Measurements from ENCODE around the gene ATP1A3.
A peak's percentile ranks its signal among the peaks of the same experiment; 100 is the strongest.
"Not testable (repeated sequence)": the region's sequence is repeated elsewhere in the genome, so short reads cannot be mapped to it uniquely, and the experiment has no call there.

ATP1A3 gene

GRCh38 chr19:41993612-41994483 lies at the start of gene ATP1A3:
ATP1A3 (minus strand) TSS chr19:41994230; CDS start chr19:41994076, 154 bp downstream.
- peak; percentile 24 to 38 (median 27) for DNase-seq (ENCODE audit: low read depth in 2 of 3, low spot score in 2 of 3)

GRCh38 chr19:42042455-42043170 lies 48.6 kb upstream of the ATP1A3 start:
- DNase-seq (ENCODE audit: low read depth in 2 of 3, low spot score in 2 of 3), result no peak

- DNase-seq (ENCODE audit: low read depth in 2 of 3, low spot score in 2 of 3), result not testable (repeated sequence)
Observed at GRCh38 chr19:42040491-42040890, 46.5 kb upstream of the ATP1A3 start.

- DNase-seq (ENCODE audit: low read depth in 2 of 3, low spot score in 2 of 3), result no peak
Observed at GRCh38 chr19:42040031-42040430, 46.0 kb upstream of the ATP1A3 start.

GRCh38 chr19:42038666-42039065 lies 44.6 kb upstream of the ATP1A3 start:
- no peak for DNase-seq (ENCODE audit: low read depth in 2 of 3, low spot score in 2 of 3)

- DNase-seq (ENCODE audit: low read depth in 2 of 3, low spot score in 2 of 3), result no peak
Observed at GRCh38 chr19:42037649-42038048, 43.6 kb upstream of the ATP1A3 start.

GRCh38 chr19:42034640-42035391 lies 40.8 kb upstream of the ATP1A3 start:
- peak in 1 of 3 experiments; percentile 49 for DNase-seq (ENCODE audit: low read depth in 2 of 3, low spot score in 2 of 3)

GRCh38 chr19:42033413-42033812 lies 39.4 kb upstream of the ATP1A3 start:
- no peak for DNase-seq (ENCODE audit: low read depth in 2 of 3, low spot score in 2 of 3)

- DNase-seq (ENCODE audit: low read depth in 2 of 3, low spot score in 2 of 3), result no peak
Observed at GRCh38 chr19:42032431-42032830, 38.4 kb upstream of the ATP1A3 start.

- no peak for DNase-seq (ENCODE audit: low read depth in 2 of 3, low spot score in 2 of 3)
Observed at GRCh38 chr19:42030645-42031440, 36.8 kb upstream of the ATP1A3 start.

- peak in 2 of 3 experiments; percentile 21 to 36 for DNase-seq (ENCODE audit: low read depth in 2 of 3, low spot score in 2 of 3)
Observed at GRCh38 chr19:42028304-42029216, 34.5 kb upstream of the ATP1A3 start.

- no peak for DNase-seq (ENCODE audit: low read depth in 2 of 3, low spot score in 2 of 3)
Observed at GRCh38 chr19:42024622-42025111, 30.6 kb upstream of the ATP1A3 start.

GRCh38 chr19:42023943-42024260 lies 29.9 kb upstream of the ATP1A3 start:
- no peak for DNase-seq (ENCODE audit: low read depth in 2 of 3, low spot score in 2 of 3)

- DNase-seq (ENCODE audit: low read depth in 2 of 3, low spot score in 2 of 3), result no peak
Observed at GRCh38 chr19:42023121-42023942, 29.3 kb upstream of the ATP1A3 start.

- DNase-seq (ENCODE audit: low read depth in 2 of 3, low spot score in 2 of 3), result no peak
Observed at GRCh38 chr19:42022616-42023015, 28.6 kb upstream of the ATP1A3 start.

- DNase-seq (ENCODE audit: low read depth in 2 of 3, low spot score in 2 of 3), result no peak
Observed at GRCh38 chr19:42021185-42021584, 27.2 kb upstream of the ATP1A3 start.

GRCh38 chr19:42018503-42019193 lies 24.6 kb upstream of the ATP1A3 start:
- no peak for DNase-seq (ENCODE audit: low read depth in 2 of 3, low spot score in 2 of 3)

GRCh38 chr19:42017040-42017439 lies 23.0 kb upstream of the ATP1A3 start:
- no peak for DNase-seq (ENCODE audit: low read depth in 2 of 3, low spot score in 2 of 3)
